ENCODE results near the gene MINDY4. TPM values are rescaled to one million over a fixed set of nuclear protein-coding genes. Genes with fewer than 3 reads are reported as not detected.

Gene MINDY4
- total and polyA plus RNA-seq, 2 of the 8 experiments (the other 6 are each of a cell fraction or from before 2014, with no cell fraction given), result 1.3 to 3.6 TPM

DNA sequence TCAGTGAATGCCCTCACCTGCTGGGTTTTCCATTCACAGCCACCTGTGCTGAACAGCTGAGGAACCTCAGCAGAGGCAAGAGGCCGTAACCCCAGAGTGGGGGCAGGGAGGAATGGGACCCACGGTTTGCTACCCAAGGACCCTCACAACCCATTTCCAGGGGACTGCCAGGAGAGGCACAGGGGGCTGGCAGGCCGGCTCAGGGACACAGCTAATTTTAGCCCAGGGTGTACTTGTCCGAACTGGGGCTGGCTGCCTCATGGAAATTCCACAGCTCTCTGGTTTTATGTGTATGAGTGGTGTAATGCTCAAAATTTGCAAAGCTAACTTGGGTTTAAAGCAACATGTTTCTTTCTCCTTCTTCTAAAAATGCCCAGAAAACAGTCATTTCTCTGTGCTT lies 42.2 kb downstream of the MINDY4 start:
- Histone ChIP-seq H2AFZ (ENCODE audit: low read length) (no peak overlapping the region), H3K27ac (ENCODE audit: low read depth, low read length) (no peak overlapping the region), H4K91ac (replicated peaks; ENCODE audit: insufficient read length, low read length) (no peak overlapping the region), H2BK20ac (ENCODE audit: low read length) (no peak overlapping the region), H3K9ac (replicated peaks in 1 of 4; ENCODE audit: extremely low read depth in 1 of 4, low read depth in 3 of 4, low read length in 3 of 4) (no peak overlapping the region), H3K79me1 (ENCODE audit: low read depth, low read length) (no peaks in the 10 kb centered on the region), H3K36me3 (ENCODE audit: control insufficient read depth in 2 of 4, insufficient read depth in 4 of 4, low read length in 3 of 4) (no peaks in the 10 kb centered on the region), H3K79me2 (ENCODE audit: control insufficient read depth in 1 of 2, insufficient read depth in 2 of 2, low read length in 2 of 2) (no peaks in the 10 kb centered on the region), H3K4me2 (ENCODE audit: insufficient read depth in 1 of 2, low read depth in 2 of 2, low read length in 2 of 2) (no peak overlapping the region), H2BK5ac (ENCODE audit: low read depth, low read length) (no peak overlapping the region), H4K8ac (ENCODE audit: extremely low read depth, insufficient read depth, low read length) (peak overlapping the region; percentile 57; the same call in 1 of the 2 replicates), H3K4ac (replicated peaks; ENCODE audit: insufficient read length, low read depth, low read length) (no peak overlapping the region), H3K18ac (ENCODE audit: extremely low read depth, low read length) (no peak overlapping the region), H2AK5ac (ENCODE audit: low read depth, low read length) (no peak overlapping the region), H3K27me3 (replicated peaks in 1 of 4; ENCODE audit: control insufficient read depth in 3 of 4, extremely low read depth in 1 of 4, insufficient read depth in 3 of 4, low read length in 3 of 4) (no peaks in the 10 kb centered on the region), H3K9me3 (ENCODE audit: insufficient read depth in 2 of 2, low read depth in 1 of 2, low read length in 1 of 2) (no peaks in the 10 kb centered on the region), H3K56ac (replicated peaks; ENCODE audit: insufficient read length, low read depth, low read length) (no peak overlapping the region), H3K4me1 (replicated peaks in 1 of 4; ENCODE audit: control insufficient read depth in 3 of 4, insufficient read depth in 4 of 4, low read length in 3 of 4) (peaks cover 0 to 5% (median 0%) of the 10 kb centered on the region in 4 experiments; a peak in 2 of 7 replicates), H3K14ac (ENCODE audit: insufficient read length) (no peak overlapping the region), H2BK120ac (replicated peaks; ENCODE audit: low read depth, low read length) (no peak overlapping the region), H4K5ac (ENCODE audit: insufficient read length, low read depth, low read length) (no peak overlapping the region), H3K4me3 (ENCODE audit: extremely low read depth in 1 of 4, insufficient read depth in 2 of 4, low read depth in 3 of 4, low read length in 4 of 4) (no peak overlapping the region), H2BK15ac (ENCODE audit: low read length) (no peak overlapping the region), H3K23ac (ENCODE audit: insufficient read length) (no peak overlapping the region), H3K23me2 (ENCODE audit: low read depth, low read length) (no peaks in the 10 kb centered on the region), H2BK12ac (ENCODE audit: low read depth, low read length) (no peak overlapping the region), H4K20me1 (replicated peaks in 1 of 2; ENCODE audit: control insufficient read depth in 1 of 2, insufficient read depth in 2 of 2, low read length in 2 of 2) (no peaks in the 10 kb centered on the region)
- ChIA-PET POLR2A (ENCODE audit: partially characterized antibody) (no interaction called here), CTCF (ENCODE audit: partially characterized antibody) (interaction anchor here (0.5 to 2.2 kb wide), 7 partner anchors 13 to 172 kb away, joined by 3 to 8 read pairs (median 3); no protein-coding TSS in a partner anchor)
- 91% methylated on average over 4 of the region's 4 CpGs; no CpG with 5 or more reads in 1 of the 2 experiments for WGBS, 2 experiments (ENCODE audit: extremely low coverage in 1 of 2, insufficient coverage in 1 of 2, insufficient read length in 1 of 2, insufficient replicate concordance in 2 of 2, low coverage in 1 of 2, low lambda C conversion rate in 2 of 2, missing lambda C conversion rate in 1 of 2)
- FAIRE-seq, result no peak
- no peak for DNase-seq (ENCODE audit: low read depth in 1 of 2, low spot score in 2 of 2)
- TF ChIP-seq GABPA (IDR thresholded peaks at IDR 0.05; ENCODE audit: borderline replicate concordance, insufficient read depth, low read length), result no peak
- no peak for TF ChIP-seq ASH2L (IDR thresholded peaks at IDR 0.05; ENCODE audit: low read length)
- TF ChIP-seq PHF8 (conservative IDR thresholded peaks at IDR 0.05; ENCODE audit: low read depth, low read length), result no peak
- TF ChIP-seq FOSL1 (IDR thresholded peaks at IDR 0.05; ENCODE audit: insufficient read depth, low read depth, low read length), result no peak
- no peak for TF ChIP-seq POLR2A (IDR thresholded peaks at IDR 0.05; ENCODE audit: control extremely low read depth in 1 of 2, low read depth in 2 of 2, low read length in 2 of 2)
- no peak for TF ChIP-seq SP4 (IDR thresholded peaks at IDR 0.05; ENCODE audit: low read length)
- no peak for TF ChIP-seq KDM4A (IDR thresholded peaks at IDR 0.05; ENCODE audit: low read depth, low read length, severe bottlenecking)
- no peak for TF ChIP-seq CTBP2 (IDR thresholded peaks at IDR 0.05; ENCODE audit: borderline replicate concordance, insufficient read depth, insufficient read length, low read length)
- no peak for TF ChIP-seq TAF7 (optimal IDR thresholded peaks at IDR 0.05; ENCODE audit: borderline replicate concordance, low read depth, low read length)
- TF ChIP-seq RBBP5 (IDR thresholded peaks at IDR 0.05; ENCODE audit: borderline replicate concordance, low read depth, low read length), result no peak
- no peak for TF ChIP-seq TBP (IDR thresholded peaks at IDR 0.05; ENCODE audit: low read depth, low read length)
- TF ChIP-seq, protein P1, sequence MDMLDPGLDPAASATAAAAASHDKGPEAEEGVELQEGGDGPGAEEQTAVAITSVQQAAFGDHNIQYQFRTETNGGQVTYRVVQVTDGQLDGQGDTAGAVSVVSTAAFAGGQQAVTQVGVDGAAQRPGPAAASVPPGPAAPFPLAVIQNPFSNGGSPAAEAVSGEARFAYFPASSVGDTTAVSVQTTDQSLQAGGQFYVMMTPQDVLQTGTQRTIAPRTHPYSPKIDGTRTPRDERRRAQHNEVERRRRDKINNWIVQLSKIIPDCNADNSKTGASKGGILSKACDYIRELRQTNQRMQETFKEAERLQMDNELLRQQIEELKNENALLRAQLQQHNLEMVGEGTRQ (IDR thresholded peaks at IDR 0.05; ENCODE audit: low read length), result no peak
- TF ChIP-seq SP1 (IDR thresholded peaks at IDR 0.05; ENCODE audit: low read depth, low read length), result no peak
- TF ChIP-seq SIX5 (IDR thresholded peaks at IDR 0.05; ENCODE audit: low read depth, low read length), result no peak

Measured in H1 (cell line).